T-cell (primary cell): Measurements from ENCODE around the gene COBL. TPM values are rescaled to one million over a fixed set of nuclear protein-coding genes. Genes with fewer than 3 reads are reported as not detected.

Source experiments
- ATAC-seq, 4 experiments: fragments of 200-7000 bp in 3 of 4; fragments of 150-1000 bp in 1 of 4; cut with Tn5 transposase; replicated peaks in 1 of 4; 1 replicate in 3 of 4; 2 replicates in 1 of 4; pipeline ENCODE4 v1.10.0; 2021; ENCODE audit warnings: moderate library complexity in 3 of 4, mild to moderate bottlenecking in 2 of 4, moderate number of reproducible peaks in 1 of 4
- CTCF ChIA-PET, 2 donors: fragments of 300-600 bp; sonication (Branson Sonifier 250); formaldehyde crosslinking; loops; one replicate each; lab custom pipeline; 2022; ENCODE audit warnings: antibody characterized with exemption in 2 of 2; lab: Charles Lee
- POLR2A ChIA-PET, 2 donors: fragments of 300-600 bp; sonication (Branson Sonifier 250); formaldehyde crosslinking; loops; one replicate each; lab custom pipeline; 2022; ENCODE audit warnings: antibody characterized with exemption in 2 of 2; lab: Charles Lee
- DNase-seq, 35 experiments: peaks; one replicate each; pipeline versions ENCODE4 v3.0.0 to v3.0.0-alpha.2; 2013 to 2023
- H3K27ac ChIP-seq: one replicate; pipeline ENCODE4 v1.5.1; 2013; ENCODE audit warnings: low read length
- H3K27me3 ChIP-seq, 2 experiments: replicated peaks in 1 of 2; 1 replicate in 1 of 2; 2 replicates in 1 of 2; pipeline versions ENCODE4 v1.6.1 to v1.7.0; 2013; ENCODE audit warnings: low read length in 1 of 2, mixed read lengths in 1 of 2; ENCODE audit not compliant: control insufficient read depth in 2 of 2, insufficient read depth in 2 of 2; ENCODE audit errors: extremely low read depth in 1 of 2
- H3K36me3 ChIP-seq, 2 donors: 1 replicate in 1 of 2; 2 replicates in 1 of 2; pipeline versions ENCODE4 v1.6.1 to v1.7.0; 2013; ENCODE audit warnings: low read length in 1 of 2; ENCODE audit not compliant: control insufficient read depth in 2 of 2, insufficient read depth in 1 of 2; ENCODE audit errors: extremely low read depth in 1 of 2
- H3K4me1 ChIP-seq, 2 experiments: 1 replicate in 1 of 2; 2 replicates in 1 of 2; pipeline versions ENCODE4 v1.6.1 to v1.7.0; 2013; ENCODE audit warnings: low read length in 2 of 2, mixed read lengths in 1 of 2; ENCODE audit not compliant: insufficient read depth in 2 of 2, control insufficient read depth in 1 of 2; ENCODE audit errors: extremely low read depth in 1 of 2
- H3K4me3 ChIP-seq, 2 donors: 1 replicate in 1 of 2; 2 replicates in 1 of 2; pipeline versions ENCODE4 v1.5.1 to v1.7.0; 2013; ENCODE audit warnings: mild to moderate bottlenecking in 2 of 2, low read length in 1 of 2, moderate library complexity in 1 of 2; ENCODE audit not compliant: control insufficient read depth in 1 of 2; ENCODE audit errors: extremely low read depth in 1 of 2
- H3K9me3 ChIP-seq: 2 replicates; pipeline ENCODE4 v1.7.0; 2013
- H3K27ac Mint-ChIP-seq, 2 donors: one replicate each; pipeline ENCODE4 v1.8.0; 2020 to 2021; ENCODE audit warnings: mild to moderate bottlenecking in 2 of 2, mixed read lengths in 2 of 2
- H3K27me3 Mint-ChIP-seq, 2 donors: one replicate each; pipeline ENCODE4 v1.8.0; 2021 to 2022; ENCODE audit warnings: mixed read lengths in 2 of 2
- H3K36me3 Mint-ChIP-seq: one replicate; pipeline ENCODE4 v1.8.0; 2021; ENCODE audit warnings: mixed read lengths
- H3K4me1 Mint-ChIP-seq, 3 donors: one replicate each; pipeline ENCODE4 v1.8.0; 2020 to 2022; ENCODE audit warnings: mixed read lengths in 3 of 3, mild to moderate bottlenecking in 1 of 3
- H3K4me3 Mint-ChIP-seq, 3 donors: one replicate each; pipeline ENCODE4 v1.8.0; 2020 to 2022; ENCODE audit warnings: mild to moderate bottlenecking in 3 of 3, mixed read lengths in 3 of 3, moderate library complexity in 3 of 3
- H3K9me3 Mint-ChIP-seq, 3 donors: one replicate each; pipeline ENCODE4 v1.8.0; 2020 to 2022; ENCODE audit warnings: mixed read lengths in 3 of 3
- WGBS: methylation state at CpG from one replicate; pipeline ENCODE4 v1.1.5; 2013; ENCODE audit warnings: missing lambda C conversion rate; ENCODE audit not compliant: insufficient coverage; 5-methylcytosine and 5-hydroxymethylcytosine counted together
- total RNA-seq, 35 experiments: library from RNA in 6 of 35; stranded (reverse) in 6 of 35; fragments of 120-200 nt in 1 of 35; gene quantifications; one replicate each; pipeline versions ENCODE4 v1.2.1 to v1.2.4 and lab custom pipeline; 2013 to 2026

COBL gene
- total RNA-seq, 5 donors from 2014 or later (not counting 1 experiment from before 2014, with no cell fraction given) = 0.07 to 0.26 (median 0.17) TPM; not detected in 1

DNA sequence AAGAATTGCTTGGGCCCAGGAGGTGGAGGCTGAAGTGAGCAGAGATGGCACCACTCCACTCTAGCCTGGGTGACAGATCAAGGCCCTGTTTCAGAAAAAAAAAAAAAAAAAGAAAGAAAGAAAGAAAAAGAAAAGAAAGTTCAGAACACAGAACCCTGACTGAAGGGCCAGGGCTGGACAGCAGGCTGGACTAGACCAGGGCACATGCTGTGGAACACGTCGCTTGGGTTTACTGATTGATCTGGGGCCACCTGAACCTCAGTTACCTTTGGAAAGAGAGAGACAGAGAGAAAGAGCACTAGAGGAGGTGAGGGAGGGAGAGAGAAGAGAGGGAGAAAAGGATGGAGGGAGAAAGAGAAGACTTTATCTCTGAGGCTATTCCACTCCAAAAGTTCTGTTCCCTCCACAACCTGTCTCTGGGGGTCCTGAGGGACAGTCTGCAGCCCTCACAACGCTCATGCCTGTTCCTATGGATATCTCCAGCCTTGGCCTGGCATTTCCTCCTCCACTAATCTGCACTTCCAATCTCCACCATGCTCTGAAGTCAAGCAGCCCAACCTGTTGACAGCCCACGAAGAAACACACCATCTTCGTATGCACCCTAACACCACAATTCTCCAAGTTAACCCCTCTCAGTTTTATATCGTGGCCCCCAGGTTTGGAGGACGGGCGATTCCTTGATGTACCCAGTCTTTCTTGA is 81.8 kb downstream of the COBL start:
- Mint-ChIP-seq H3K27me3 (peaks cover 4 to 7% of the 10 kb centered on the region in 2 donors), H3K27ac (no peak overlapping the region), H3K4me3 (no peak overlapping the region), H3K36me3 (no peaks in the 10 kb centered on the region), H3K9me3 (no peaks in the 10 kb centered on the region), H3K4me1 (no peaks in the 10 kb centered on the region)
- POLR2A ChIA-PET = interaction anchor here in 1 of 2 donors (0.6 kb wide), 1 partner anchor 17 kb away, joined by 4 read pairs; no protein-coding TSS in a partner anchor
- CTCF ChIA-PET = no interaction called here
- H3K27ac ChIP-seq = no peak overlapping the region
- 75% methylated on average over 4 of the region's 8 CpGs for WGBS
- ATAC-seq (no peak), DNase-seq (no peak)
- H3K4me1 ChIP-seq = no peaks in the 10 kb centered on the region
- no peaks in the 10 kb centered on the region for H3K9me3 ChIP-seq
- no peak overlapping the region for H3K4me3 ChIP-seq
- peaks cover 0 to 13% of the 10 kb centered on the region in 2 experiments for H3K27me3 ChIP-seq
- no peaks in the 10 kb centered on the region for H3K36me3 ChIP-seq

DNA sequence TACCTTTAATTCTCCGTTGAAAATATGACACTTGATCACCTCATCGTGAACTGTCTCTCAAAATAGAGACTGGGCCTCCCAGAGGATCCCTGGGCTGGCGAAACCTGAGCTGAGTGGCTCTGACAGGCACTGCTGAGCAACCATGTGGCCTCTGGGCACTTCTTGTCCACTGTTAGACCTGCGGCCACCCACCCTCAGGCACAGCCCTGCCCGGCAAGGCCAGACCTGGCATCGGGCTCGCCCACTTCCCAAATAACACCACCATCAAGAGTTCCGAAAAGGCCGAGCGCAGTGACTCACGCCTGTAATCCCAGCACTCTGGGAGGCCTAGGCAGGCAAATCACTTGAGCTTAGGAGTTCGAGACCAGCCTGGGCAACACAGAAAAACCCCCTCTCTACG is 82.5 kb downstream of the COBL start:
- DNase-seq = no peak
- no peak for ATAC-seq
- Histone ChIP-seq H3K4me1 (no peaks in the 10 kb centered on the region), H3K27me3 (peaks cover 0 to 13% of the 10 kb centered on the region in 2 experiments), H3K4me3 (no peak overlapping the region), H3K36me3 (no peaks in the 10 kb centered on the region), H3K9me3 (no peaks in the 10 kb centered on the region), H3K27ac (no peak overlapping the region)
- POLR2A ChIA-PET = no interaction called here
- H3K4me3 Mint-ChIP-seq = no peak overlapping the region
- H3K27ac Mint-ChIP-seq = no peak overlapping the region
- 90% methylated on average over 11 of the region's 13 CpGs for WGBS
- no peaks in the 10 kb centered on the region for H3K4me1 Mint-ChIP-seq
- H3K36me3 Mint-ChIP-seq = no peaks in the 10 kb centered on the region
- CTCF ChIA-PET = no interaction called here
- peaks cover 4 to 7% of the 10 kb centered on the region in 2 donors for H3K27me3 Mint-ChIP-seq
- no peaks in the 10 kb centered on the region for H3K9me3 Mint-ChIP-seq

DNA sequence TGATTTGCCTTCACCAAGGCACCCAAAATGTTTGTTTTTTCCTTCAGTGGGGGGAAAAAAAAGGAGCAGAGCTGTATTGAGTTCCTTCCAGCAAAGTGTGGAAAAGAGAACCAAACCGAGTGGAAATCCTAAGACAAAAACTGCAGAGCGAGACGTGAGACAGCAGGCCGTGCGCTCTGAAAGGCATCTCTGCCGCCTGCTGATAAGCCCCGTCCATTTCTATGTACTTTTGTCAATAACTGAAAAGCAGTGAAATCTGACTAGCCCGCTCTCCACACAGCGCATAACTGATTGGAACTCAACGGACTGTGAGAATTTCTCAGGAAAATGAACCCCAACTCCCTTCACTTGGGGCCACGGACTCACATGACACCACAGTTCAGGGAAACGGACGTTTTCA is 83.2 kb downstream of the COBL start:
- WGBS = 90% methylated on average over 10 of the region's 13 CpGs
- no peaks in the 10 kb centered on the region for H3K9me3 ChIP-seq

DNA sequence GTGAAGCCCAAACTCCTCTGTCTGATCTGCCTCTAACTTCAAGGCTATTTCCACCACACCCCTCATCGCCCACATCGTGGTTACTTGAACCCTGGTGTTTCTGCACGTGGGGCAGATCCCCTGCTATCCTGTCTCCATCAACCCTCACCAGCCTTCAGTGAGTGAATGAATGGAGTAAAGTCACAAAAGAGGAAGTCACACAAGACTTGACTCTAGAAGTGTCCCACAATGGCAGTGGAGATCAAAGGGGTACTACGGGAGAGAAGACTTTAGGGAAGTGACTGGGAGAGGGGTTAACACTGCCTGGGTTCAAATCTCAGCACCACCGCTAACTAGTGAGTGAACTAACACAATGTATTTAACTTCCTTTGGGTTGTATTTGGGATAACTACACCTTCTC is 85.9 kb downstream of the COBL start:
- CTCF ChIA-PET = no interaction called here
- DNase-seq (no peak), ATAC-seq (no peak)
- Histone ChIP-seq H3K9me3 (no peaks in the 10 kb centered on the region), H3K4me1 (no peaks in the 10 kb centered on the region), H3K27me3 (peaks cover 0 to 11% of the 10 kb centered on the region in 2 experiments), H3K36me3 (no peaks in the 10 kb centered on the region), H3K27ac (no peak overlapping the region), H3K4me3 (no peak overlapping the region)
- Mint-ChIP-seq H3K27ac (no peak overlapping the region), H3K27me3 (peaks cover 4 to 7% of the 10 kb centered on the region in 2 donors), H3K4me1 (no peaks in the 10 kb centered on the region), H3K36me3 (no peaks in the 10 kb centered on the region), H3K4me3 (no peak overlapping the region), H3K9me3 (no peaks in the 10 kb centered on the region)
- POLR2A ChIA-PET = no interaction called here
- 0% methylated on average over 1 of the region's 5 CpGs for WGBS

More for the DNA sequence above, 83.2 kb downstream of the COBL start:
- H3K27ac ChIP-seq = no peak overlapping the region
- ChIA-PET POLR2A (no interaction called here), CTCF (no interaction called here)
- H3K4me3 ChIP-seq = no peak overlapping the region
- peaks cover 4 to 7% of the 10 kb centered on the region in 2 donors for H3K27me3 Mint-ChIP-seq
- H3K4me1 Mint-ChIP-seq = no peaks in the 10 kb centered on the region
- no peak overlapping the region for H3K27ac Mint-ChIP-seq
- peaks cover 0 to 13% of the 10 kb centered on the region in 2 experiments for H3K27me3 ChIP-seq
- DNase-seq = no peak
- H3K36me3 ChIP-seq = no peaks in the 10 kb centered on the region
- H3K4me3 Mint-ChIP-seq = no peak overlapping the region
- H3K4me1 ChIP-seq = no peaks in the 10 kb centered on the region
- H3K36me3 Mint-ChIP-seq = no peaks in the 10 kb centered on the region
- no peak for ATAC-seq
- H3K9me3 Mint-ChIP-seq = no peaks in the 10 kb centered on the region

DNA sequence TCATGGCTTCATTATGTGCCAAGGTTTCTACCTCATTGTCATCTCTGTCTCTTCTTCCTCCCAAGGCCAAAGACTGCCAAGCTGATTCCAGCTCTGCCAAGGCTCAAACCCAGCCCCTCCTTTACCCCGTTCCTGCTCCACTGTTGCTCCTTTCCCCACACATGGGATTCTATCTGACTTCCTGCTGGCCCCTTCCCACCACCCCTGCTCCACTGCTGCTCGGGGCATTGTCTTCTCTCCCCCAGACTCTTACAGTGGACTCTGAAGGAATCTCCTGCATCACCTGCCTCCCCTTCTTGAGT is 86.3 kb downstream of the COBL start:
- CTCF ChIA-PET = no interaction called here

DNA sequence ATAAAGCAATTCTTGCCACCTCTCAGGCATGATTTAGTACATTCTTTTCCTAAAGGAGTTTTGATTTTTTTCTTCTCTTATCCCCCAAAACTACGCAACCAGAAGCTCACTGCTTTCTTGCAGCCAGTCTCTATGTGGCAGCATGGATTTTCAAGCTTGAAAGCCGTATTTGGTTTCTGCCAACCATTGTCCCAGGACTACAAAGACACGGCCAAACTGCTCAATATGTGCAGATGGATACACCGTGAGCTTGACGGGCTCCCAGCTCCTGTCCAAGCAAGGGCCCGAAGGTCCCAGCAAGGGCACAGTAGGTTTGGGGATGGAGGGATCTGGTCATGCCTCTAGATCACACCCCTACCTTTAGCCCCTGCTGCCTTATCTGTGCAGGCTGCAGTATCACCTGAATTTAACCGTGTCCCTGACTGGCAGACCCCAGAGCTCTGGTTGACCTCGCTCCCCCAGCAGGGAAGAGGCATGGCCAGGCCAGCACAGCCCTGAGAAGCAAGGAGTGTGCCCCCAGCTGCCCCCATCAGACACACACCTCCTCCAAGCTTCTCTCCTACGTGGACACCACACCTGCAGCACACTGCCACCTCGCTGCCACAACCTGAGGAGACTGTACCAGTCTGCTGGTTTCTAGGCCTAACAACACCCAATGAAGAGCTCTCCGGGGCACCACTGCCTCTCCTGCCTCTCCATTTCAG is 86.8 kb downstream of the COBL start:
- no peaks in the 10 kb centered on the region for H3K36me3 ChIP-seq
- H3K4me1 ChIP-seq = no peaks in the 10 kb centered on the region
- no peaks in the 10 kb centered on the region for H3K36me3 Mint-ChIP-seq
- H3K27me3 Mint-ChIP-seq = peaks cover 4 to 7% of the 10 kb centered on the region in 2 donors
- no peaks in the 10 kb centered on the region for H3K9me3 ChIP-seq
- H3K27me3 ChIP-seq = peaks cover 0 to 11% of the 10 kb centered on the region in 2 experiments
- H3K4me1 Mint-ChIP-seq = no peaks in the 10 kb centered on the region
- H3K9me3 Mint-ChIP-seq = no peaks in the 10 kb centered on the region
- CTCF ChIA-PET = no interaction called here
- ATAC-seq (no peak), DNase-seq (no peak)
- WGBS = 69% methylated on average over 6 of the region's 11 CpGs
- no peak overlapping the region for H3K4me3 Mint-ChIP-seq
- no peak overlapping the region for H3K4me3 ChIP-seq
- H3K27ac Mint-ChIP-seq = no peak overlapping the region
- POLR2A ChIA-PET = no interaction called here
- no peak overlapping the region for H3K27ac ChIP-seq

More for the DNA sequence above, 86.3 kb downstream of the COBL start:
- POLR2A ChIA-PET = no interaction called here
- Mint-ChIP-seq H3K9me3 (no peaks in the 10 kb centered on the region), H3K4me1 (no peaks in the 10 kb centered on the region), H3K36me3 (no peaks in the 10 kb centered on the region), H3K27ac (no peak overlapping the region), H3K4me3 (no peak overlapping the region), H3K27me3 (peaks cover 4 to 7% of the 10 kb centered on the region in 2 donors)
- DNase-seq = no peak
- Histone ChIP-seq H3K36me3 (no peaks in the 10 kb centered on the region), H3K4me3 (no peak overlapping the region), H3K9me3 (no peaks in the 10 kb centered on the region), H3K27ac (no peak overlapping the region), H3K4me1 (no peaks in the 10 kb centered on the region), H3K27me3 (peaks cover 0 to 11% of the 10 kb centered on the region in 2 experiments)
- ATAC-seq = no peak
- WGBS = 75% methylated on average over 2 of the region's 2 CpGs
